GM18526 (cell line): ENCODE results near the gene CALML6.

Source experiments
- POLR2A ChIP-seq: IDR thresholded peaks from 3 replicates; pipeline ENCODE4 v1.6.1; 2011; ENCODE audit not compliant: insufficient read length; ENCODE audit errors: extremely low read depth

Gene CALML6

DNA sequence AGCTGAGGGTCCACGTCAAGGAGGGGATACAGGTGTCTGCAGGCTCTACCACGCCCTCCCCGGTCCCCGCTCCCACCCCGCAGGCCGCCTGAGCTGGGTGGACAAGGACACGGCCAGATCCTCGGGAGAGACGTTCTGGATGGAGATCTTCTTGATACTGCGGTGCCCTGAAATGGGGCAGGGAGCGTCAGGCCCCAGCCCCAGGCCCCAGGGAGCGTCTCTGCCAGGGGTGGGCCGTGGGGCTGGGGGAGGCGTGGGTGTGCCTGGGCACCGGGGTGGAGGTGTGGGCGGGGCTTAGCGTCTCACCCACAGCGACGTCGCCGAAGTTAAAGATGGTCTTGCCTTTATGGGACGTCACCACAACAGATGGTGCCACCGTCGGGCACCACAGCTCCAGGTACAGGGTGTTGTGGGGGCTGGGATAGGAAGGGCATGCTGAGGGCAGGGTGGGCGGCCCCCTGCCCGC, 11.3 kb downstream of the CALML6 start:
- TF ChIP-seq POLR2A: no peak

DNA sequence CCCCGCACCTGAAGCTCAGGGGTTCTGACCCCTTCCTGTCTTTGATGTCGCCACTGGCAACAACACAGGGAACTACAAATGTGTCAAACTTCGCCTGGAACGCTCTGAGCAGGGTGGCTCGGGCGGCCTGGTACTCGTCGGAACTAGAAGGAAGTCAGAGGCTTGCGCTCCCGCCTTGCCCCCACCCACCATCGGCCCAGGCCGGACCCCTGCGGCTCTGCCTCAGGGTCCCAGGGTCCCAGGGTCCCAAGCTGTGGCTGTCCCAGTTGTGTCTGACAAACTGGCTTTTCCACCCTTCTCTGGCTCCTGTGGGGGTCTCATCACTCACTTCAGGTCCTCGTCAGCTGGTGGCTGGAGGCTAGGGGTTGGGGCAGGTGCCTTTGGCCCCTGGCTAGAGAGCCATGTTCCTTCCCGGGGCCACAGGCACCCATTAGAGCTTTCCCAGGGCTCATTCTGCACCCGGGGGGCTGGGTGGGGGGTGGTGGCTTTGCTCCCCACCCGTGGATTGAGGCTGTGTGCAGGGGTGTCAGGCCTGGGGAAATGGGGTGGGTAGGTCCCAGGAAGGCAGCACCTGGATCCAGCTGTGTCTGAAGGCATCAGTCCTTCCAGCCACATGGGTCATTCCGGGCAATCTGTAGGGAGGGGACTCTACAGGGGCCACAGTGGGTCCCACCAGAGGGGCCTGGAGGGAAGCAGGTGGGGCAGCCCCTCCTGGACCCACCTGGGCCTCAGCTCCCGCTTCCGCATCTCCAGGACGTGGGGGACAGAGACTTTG, 12.0 kb downstream of the CALML6 start:
- TF ChIP-seq POLR2A: no peak

DNA sequence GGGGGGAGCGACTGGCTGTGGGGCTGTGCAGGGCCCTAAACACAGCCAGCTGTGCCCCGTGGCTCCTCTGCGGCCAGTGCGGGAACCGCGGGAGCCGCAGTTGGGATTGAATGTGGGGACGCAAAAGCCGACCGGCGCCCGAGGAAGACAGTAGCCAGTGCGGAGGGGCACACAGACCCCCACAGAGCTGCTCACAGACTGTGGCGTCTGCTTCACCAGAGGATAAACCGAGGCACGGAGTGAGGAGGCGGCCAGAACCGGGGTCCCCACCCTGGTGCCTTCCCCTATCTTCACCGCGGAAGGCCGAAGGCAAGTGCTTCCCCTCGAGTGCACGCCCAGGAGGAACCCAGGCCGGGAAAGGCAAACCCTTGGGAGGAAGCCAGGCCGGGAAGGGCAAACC, 12.7 kb downstream of the CALML6 start:
- TF ChIP-seq POLR2A: no peak

- no peak for TF ChIP-seq POLR2A
Observed at GRCh38 chr1:1928231-1929101, 13.4 kb downstream of the CALML6 start.

GRCh38 chr1:1929102-1929638, 14.1 kb downstream of the CALML6 start:
- no peak for TF ChIP-seq POLR2A

DNA sequence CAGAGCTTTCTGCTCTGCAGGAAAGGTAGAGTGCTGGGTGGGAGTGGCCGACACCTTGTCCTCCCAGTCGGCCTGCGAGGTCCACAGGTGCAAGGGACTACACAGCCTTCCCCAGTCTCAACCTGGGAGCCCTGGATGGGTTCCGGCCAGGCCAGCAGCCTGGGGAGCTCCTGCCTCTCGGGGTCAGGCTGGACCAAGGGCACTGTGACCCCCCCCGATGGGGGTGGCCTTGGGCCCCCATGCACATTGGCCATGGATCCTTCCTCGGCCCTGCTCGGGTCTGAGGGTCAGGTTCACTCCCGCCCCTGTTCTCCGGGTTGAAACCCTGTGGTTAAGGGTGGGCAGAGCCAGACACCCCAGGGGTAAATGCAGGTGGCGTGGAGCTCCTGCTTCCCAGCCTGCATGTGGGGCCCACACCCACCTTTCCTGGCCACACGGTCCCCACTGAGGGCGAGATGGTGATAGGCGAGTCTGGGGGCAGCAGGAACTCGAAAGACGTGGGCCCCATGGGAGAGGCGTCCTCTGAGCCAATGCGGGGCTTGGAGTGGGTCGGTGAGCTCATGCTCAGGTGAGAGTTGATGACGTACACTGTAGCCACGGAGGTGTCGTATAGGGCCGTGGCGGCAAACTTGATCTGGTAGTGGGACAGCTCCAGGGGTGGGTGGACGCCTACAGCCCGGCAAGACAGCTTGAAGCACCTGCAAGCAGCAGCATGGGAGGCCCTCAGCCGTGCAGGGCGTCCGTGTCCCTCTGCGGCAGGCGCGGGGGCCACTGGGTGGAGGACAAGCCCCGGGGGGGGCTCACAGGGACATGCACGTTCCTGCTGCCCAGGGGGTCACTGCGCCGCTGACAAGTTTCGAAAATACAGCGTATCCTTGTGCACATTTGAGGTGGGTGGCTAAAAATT, 14.8 kb downstream of the CALML6 start:
- no peak for TF ChIP-seq POLR2A

- TF ChIP-seq POLR2A: no peak
Observed at GRCh38 chr1:1937061-1937460, 22.0 kb downstream of the CALML6 start.

DNA sequence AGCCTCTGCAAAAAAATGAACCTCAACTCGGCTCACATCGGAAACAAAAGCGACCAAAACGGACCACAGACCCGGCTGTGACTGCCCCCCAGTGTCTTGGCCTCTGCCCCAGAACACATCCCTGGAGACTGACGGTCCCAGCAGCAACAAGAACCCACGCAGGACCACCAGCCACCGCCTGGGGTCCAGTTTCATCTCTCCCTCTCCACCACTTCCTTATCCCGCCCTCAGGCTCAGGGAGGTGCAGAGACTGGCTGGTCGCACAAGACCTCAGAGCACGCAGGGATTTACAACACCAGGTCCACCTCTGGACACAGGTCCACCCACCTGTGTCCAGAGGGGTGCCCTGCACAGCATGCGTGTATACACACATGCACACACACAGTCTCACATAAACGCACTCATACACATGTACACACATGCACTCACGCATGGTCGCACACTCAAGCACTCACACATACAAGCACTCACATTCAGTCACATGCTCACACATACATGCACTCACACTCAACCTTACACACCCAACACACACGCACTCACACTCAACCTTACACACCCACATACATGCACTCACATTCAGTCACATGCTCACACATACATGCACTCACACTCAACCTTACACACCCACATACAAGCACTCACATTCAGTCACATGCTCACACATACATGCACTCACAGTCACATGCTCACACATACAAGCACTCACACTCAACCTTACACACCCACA, 22.7 kb downstream of the CALML6 start:
- no peak for TF ChIP-seq POLR2A

GRCh38 chr1:1938276-1938573, 23.2 kb downstream of the CALML6 start:
- TF ChIP-seq POLR2A: no peak

DNA sequence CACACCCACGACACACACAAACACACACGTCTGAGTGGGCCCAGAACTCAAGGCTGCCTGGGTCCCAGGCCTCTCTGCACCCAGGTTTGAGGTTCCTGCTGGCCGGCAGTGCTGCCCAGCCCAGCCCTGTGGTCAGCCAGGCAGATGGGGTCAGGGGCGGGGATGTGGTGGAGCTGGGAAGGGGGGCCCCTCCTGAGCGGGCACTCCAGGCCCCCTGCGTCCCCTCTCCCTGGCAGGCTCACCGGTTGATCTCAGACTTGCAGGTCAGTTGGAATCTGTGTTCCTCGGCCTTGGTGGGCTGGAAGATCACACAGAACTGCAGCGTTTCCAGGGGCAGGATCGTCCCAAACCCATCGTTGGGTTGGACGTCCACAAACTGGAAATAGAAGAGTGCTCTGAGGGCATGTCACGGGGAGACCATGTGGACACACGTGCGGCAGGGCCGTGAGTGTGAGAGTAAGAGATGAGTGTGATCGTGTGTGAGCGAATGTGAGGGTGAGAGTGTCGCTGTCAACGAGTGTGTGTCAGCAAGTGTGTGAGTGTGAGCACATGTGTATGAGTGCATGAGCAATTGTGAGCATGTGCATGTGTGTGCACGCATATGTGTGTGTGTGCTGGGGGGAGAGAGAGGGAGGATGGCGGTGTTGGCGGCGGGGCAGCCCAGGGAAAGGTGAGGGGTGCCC, 23.7 kb downstream of the CALML6 start:
- TF ChIP-seq POLR2A: no peak

DNA sequence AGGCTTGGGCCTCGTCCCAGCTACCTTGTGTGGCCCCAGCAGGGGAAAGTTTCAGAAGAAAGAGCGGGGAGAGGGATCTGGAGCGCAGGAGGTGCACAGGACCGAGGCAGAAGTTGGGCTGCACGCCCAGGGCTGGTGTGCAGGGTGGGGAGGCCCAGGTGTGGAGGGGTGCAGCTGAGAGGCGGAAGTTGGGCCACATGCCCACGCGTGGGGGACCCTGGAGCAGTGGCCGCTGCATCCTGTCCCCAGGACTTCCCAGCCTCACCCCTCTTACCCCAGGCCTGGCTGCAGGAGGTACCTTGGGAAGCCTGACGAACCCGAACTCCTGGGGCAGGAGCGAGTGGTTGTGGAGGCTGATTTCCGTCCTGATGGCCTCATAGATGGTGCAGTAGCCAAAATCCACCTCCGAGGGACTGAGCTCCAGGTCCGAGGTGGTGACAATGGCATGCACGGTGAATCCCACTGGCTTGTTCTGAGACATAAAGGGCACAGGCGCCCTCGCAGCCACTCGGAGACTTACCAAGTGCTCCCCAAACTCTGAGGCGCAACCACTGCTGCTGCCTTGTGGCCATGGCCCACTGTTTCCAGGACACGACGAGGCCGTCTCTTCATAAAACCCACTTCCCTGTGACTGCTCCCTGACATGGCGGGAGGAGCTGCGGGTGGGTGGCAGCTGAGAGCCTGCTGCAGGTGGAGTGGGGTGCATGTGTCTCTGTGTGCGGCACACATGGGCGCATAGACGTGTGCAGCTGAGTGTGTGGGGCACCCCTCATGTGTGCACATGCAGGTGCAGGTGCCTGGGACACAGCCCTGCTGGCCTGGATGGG, 24.4 kb downstream of the CALML6 start:
- no peak for TF ChIP-seq POLR2A

- no peak for TF ChIP-seq POLR2A
Observed at GRCh38 chr1:1940123-1940425, 25.0 kb downstream of the CALML6 start.

DNA sequence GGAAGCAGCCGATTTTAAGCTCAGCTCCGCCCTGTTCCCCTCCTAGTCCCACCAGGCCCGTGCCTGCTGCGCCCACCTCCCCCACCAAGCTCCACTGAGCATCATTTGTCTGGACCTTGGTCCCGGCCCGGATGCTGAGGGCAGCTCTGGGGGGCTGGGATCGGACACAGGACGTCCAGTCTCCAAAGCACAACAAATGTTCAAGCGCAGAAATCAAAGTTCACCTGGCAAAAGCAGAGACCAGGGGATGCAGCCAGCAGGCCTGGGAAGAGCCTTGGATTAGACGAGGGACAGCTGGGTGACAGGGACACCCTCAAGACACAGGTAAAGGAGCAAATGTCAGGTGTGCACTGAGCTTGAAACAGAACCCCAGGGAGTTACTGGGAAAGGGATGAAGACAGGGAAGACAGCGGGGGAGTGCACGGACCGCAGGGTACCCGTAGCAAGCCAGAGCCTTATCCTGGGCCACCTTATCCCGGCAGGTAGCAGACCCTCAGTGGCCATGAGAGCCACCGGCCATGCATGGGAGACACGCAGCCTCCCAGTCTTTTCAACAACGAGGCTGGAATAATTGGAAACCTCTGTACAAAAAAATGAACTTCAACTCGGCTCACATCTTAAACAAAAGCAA, 26.3 kb downstream of the CALML6 start:
- TF ChIP-seq POLR2A: no peak
